WTC11 (cell line): Measurements from ENCODE around the gene DUS1L.

Source experiments
- FOXP1 ChIP-seq: sonication (generic); formaldehyde crosslinking; IDR thresholded peaks from 2 replicates; pipeline ENCODE4 v1.8.0; 2022; ENCODE audit warnings: missing genetic modification reagents, mild to moderate bottlenecking, moderate library complexity, borderline replicate concordance
- SMAD3 ChIP-seq: sonication (generic); formaldehyde crosslinking; IDR thresholded peaks from 2 replicates; pipeline ENCODE4 v1.8.0; 2022; ENCODE audit warnings: missing genetic modification reagents, mild to moderate bottlenecking, borderline replicate concordance
- TEAD4 ChIP-seq: sonication (generic); formaldehyde crosslinking; IDR thresholded peaks from 2 replicates; pipeline ENCODE4 v1.8.0; 2022; ENCODE audit warnings: mild to moderate bottlenecking, missing genetic modification reagents
- TP53 ChIP-seq: sonication (generic); formaldehyde crosslinking; IDR thresholded peaks from 2 replicates; pipeline ENCODE4 v1.8.1; 2023; ENCODE audit warnings: mild to moderate bottlenecking, missing genetic modification reagents
- ZNF232 ChIP-seq: sonication (generic); formaldehyde crosslinking; IDR thresholded peaks from 2 replicates; pipeline ENCODE4 v1.8.0; 2022; ENCODE audit warnings: mild to moderate bottlenecking, missing genetic modification reagents
- ZNF671 ChIP-seq: fragments of 250-450 bp; sonication (Bioruptor Pico); IDR thresholded peaks from 2 replicates; pipeline ENCODE4 v1.8.0; 2021; ENCODE audit warnings: mild to moderate bottlenecking
- TF ChIP-seq, protein P1 (sequence below): sonication (generic); formaldehyde crosslinking; IDR thresholded peaks from 2 replicates; pipeline ENCODE4 v1.8.1; 2023; ENCODE audit warnings: mild to moderate bottlenecking, missing genetic modification reagents, moderate library complexity
- TF ChIP-seq, protein P2 (sequence below): sonication (generic); formaldehyde crosslinking; IDR thresholded peaks from 2 replicates; pipeline ENCODE4 v1.8.0; 2022; ENCODE audit warnings: mild to moderate bottlenecking, missing genetic modification reagents
- TF ChIP-seq, protein P3 (sequence below): sonication (generic); formaldehyde crosslinking; IDR thresholded peaks from 2 replicates; pipeline ENCODE4 v1.8.0; 2022; ENCODE audit warnings: mild to moderate bottlenecking, missing genetic modification reagents
- TF ChIP-seq, protein P4 (sequence below): fragments of 200-600 bp; IDR thresholded peaks from 2 replicates; pipeline ENCODE4 v1.8.0; 2022; ENCODE audit warnings: antibody characterized with exemption
- TF ChIP-seq, protein P5 (sequence below): sonication (generic); formaldehyde crosslinking; IDR thresholded peaks from 2 replicates; pipeline ENCODE4 v1.8.1; 2023; ENCODE audit warnings: mild to moderate bottlenecking, missing genetic modification reagents
- TF ChIP-seq, protein P6 (sequence below): sonication (generic); formaldehyde crosslinking; IDR thresholded peaks from 2 replicates; pipeline ENCODE4 v1.8.0; 2023; ENCODE audit warnings: missing genetic modification reagents, mild to moderate bottlenecking, borderline replicate concordance
- TF ChIP-seq, protein P7 (sequence below): sonication (generic); formaldehyde crosslinking; IDR thresholded peaks from 2 replicates; pipeline ENCODE4 v1.8.0; 2022; ENCODE audit warnings: mild to moderate bottlenecking, missing genetic modification reagents

DNA sequence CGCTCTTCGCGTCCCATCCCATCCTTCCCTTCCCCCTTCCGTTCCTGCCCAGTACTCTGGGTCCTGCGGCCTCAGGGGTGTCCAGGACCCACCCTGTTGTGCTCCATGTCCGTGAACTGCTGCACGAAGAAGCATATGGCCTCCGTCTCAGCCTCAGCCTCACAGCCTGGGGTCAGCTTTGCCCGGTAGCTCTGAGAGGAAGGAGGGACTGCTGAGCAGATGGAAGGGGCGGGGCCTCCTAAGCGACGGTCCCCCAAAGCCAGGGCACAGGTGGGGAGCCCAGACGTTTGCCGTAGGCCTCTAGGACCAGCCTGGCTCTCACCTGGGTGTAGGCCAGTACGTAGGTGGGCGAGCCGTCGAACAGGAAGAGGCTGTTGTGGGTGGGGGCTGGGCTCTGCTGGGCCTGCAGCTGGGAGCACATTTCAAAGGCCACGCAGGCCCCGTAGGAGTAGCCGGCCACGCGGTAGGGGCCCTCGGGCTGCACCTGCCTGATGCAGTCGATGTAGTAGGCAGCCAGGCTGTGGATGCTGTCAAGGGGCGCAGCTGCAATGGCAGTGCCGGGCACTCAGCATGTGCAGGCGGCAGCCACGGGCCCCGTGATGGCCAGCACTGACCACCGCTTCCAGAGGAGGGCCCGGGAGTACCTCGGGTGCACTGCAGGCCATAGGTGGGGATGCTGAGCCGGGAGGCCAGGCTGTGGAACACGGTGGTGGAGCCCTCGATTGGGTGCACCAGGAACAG is 14.6 kb upstream of the DUS1L start:
- TF ChIP-seq, protein P1, sequence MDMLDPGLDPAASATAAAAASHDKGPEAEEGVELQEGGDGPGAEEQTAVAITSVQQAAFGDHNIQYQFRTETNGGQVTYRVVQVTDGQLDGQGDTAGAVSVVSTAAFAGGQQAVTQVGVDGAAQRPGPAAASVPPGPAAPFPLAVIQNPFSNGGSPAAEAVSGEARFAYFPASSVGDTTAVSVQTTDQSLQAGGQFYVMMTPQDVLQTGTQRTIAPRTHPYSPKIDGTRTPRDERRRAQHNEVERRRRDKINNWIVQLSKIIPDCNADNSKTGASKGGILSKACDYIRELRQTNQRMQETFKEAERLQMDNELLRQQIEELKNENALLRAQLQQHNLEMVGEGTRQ (CRISPR knock-in tag) = no peak
- TF ChIP-seq, protein P2, sequence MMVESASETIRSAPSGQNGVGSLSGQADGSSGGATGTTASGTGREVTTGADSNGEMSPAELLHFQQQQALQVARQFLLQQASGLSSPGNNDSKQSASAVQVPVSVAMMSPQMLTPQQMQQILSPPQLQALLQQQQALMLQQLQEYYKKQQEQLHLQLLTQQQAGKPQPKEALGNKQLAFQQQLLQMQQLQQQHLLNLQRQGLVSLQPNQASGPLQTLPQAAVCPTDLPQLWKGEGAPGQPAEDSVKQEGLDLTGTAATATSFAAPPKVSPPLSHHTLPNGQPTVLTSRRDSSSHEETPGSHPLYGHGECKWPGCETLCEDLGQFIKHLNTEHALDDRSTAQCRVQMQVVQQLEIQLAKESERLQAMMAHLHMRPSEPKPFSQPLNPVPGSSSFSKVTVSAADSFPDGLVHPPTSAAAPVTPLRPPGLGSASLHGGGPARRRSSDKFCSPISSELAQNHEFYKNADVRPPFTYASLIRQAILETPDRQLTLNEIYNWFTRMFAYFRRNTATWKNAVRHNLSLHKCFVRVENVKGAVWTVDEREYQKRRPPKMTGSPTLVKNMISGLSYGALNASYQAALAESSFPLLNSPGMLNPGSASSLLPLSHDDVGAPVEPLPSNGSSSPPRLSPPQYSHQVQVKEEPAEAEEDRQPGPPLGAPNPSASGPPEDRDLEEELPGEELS (CRISPR knock-in tag) = no peak
- no peak for TF ChIP-seq ZNF671 (CRISPR knock-in tag)
- TF ChIP-seq, protein P3, sequence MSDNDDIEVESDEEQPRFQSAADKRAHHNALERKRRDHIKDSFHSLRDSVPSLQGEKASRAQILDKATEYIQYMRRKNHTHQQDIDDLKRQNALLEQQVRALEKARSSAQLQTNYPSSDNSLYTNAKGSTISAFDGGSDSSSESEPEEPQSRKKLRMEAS (CRISPR knock-in tag) = no peak
- TF ChIP-seq, protein P4, sequence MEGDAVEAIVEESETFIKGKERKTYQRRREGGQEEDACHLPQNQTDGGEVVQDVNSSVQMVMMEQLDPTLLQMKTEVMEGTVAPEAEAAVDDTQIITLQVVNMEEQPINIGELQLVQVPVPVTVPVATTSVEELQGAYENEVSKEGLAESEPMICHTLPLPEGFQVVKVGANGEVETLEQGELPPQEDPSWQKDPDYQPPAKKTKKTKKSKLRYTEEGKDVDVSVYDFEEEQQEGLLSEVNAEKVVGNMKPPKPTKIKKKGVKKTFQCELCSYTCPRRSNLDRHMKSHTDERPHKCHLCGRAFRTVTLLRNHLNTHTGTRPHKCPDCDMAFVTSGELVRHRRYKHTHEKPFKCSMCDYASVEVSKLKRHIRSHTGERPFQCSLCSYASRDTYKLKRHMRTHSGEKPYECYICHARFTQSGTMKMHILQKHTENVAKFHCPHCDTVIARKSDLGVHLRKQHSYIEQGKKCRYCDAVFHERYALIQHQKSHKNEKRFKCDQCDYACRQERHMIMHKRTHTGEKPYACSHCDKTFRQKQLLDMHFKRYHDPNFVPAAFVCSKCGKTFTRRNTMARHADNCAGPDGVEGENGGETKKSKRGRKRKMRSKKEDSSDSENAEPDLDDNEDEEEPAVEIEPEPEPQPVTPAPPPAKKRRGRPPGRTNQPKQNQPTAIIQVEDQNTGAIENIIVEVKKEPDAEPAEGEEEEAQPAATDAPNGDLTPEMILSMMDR = no peak
- TF ChIP-seq, protein P5, sequence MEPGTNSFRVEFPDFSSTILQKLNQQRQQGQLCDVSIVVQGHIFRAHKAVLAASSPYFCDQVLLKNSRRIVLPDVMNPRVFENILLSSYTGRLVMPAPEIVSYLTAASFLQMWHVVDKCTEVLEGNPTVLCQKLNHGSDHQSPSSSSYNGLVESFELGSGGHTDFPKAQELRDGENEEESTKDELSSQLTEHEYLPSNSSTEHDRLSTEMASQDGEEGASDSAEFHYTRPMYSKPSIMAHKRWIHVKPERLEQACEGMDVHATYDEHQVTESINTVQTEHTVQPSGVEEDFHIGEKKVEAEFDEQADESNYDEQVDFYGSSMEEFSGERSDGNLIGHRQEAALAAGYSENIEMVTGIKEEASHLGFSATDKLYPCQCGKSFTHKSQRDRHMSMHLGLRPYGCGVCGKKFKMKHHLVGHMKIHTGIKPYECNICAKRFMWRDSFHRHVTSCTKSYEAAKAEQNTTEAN (CRISPR knock-in tag) = no peak
- no peak for TF ChIP-seq TP53
- TF ChIP-seq TEAD4 (CRISPR knock-in tag) = no peak
- TF ChIP-seq ZNF232 (CRISPR knock-in tag) = no peak
- TF ChIP-seq FOXP1 (CRISPR knock-in tag) = no peak
- no peak for TF ChIP-seq SMAD3 (CRISPR knock-in tag)
- TF ChIP-seq, protein P6, sequence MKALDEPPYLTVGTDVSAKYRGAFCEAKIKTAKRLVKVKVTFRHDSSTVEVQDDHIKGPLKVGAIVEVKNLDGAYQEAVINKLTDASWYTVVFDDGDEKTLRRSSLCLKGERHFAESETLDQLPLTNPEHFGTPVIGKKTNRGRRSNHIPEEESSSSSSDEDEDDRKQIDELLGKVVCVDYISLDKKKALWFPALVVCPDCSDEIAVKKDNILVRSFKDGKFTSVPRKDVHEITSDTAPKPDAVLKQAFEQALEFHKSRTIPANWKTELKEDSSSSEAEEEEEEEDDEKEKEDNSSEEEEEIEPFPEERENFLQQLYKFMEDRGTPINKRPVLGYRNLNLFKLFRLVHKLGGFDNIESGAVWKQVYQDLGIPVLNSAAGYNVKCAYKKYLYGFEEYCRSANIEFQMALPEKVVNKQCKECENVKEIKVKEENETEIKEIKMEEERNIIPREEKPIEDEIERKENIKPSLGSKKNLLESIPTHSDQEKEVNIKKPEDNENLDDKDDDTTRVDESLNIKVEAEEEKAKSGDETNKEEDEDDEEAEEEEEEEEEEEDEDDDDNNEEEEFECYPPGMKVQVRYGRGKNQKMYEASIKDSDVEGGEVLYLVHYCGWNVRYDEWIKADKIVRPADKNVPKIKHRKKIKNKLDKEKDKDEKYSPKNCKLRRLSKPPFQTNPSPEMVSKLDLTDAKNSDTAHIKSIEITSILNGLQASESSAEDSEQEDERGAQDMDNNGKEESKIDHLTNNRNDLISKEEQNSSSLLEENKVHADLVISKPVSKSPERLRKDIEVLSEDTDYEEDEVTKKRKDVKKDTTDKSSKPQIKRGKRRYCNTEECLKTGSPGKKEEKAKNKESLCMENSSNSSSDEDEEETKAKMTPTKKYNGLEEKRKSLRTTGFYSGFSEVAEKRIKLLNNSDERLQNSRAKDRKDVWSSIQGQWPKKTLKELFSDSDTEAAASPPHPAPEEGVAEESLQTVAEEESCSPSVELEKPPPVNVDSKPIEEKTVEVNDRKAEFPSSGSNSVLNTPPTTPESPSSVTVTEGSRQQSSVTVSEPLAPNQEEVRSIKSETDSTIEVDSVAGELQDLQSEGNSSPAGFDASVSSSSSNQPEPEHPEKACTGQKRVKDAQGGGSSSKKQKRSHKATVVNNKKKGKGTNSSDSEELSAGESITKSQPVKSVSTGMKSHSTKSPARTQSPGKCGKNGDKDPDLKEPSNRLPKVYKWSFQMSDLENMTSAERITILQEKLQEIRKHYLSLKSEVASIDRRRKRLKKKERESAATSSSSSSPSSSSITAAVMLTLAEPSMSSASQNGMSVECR (CRISPR knock-in tag) = no peak
- TF ChIP-seq, protein P7, sequence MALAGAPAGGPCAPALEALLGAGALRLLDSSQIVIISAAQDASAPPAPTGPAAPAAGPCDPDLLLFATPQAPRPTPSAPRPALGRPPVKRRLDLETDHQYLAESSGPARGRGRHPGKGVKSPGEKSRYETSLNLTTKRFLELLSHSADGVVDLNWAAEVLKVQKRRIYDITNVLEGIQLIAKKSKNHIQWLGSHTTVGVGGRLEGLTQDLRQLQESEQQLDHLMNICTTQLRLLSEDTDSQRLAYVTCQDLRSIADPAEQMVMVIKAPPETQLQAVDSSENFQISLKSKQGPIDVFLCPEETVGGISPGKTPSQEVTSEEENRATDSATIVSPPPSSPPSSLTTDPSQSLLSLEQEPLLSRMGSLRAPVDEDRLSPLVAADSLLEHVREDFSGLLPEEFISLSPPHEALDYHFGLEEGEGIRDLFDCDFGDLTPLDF (CRISPR knock-in tag) = no peak
